ENCODE results near the gene OTUB2. TPM values are rescaled to one million over a fixed set of nuclear protein-coding genes. Genes with fewer than 3 reads are reported as not detected.

OTUB2 gene
- total and polyA plus RNA-seq, 11 donors, result 0.09 to 0.60 (median 0.38) TPM

DNA sequence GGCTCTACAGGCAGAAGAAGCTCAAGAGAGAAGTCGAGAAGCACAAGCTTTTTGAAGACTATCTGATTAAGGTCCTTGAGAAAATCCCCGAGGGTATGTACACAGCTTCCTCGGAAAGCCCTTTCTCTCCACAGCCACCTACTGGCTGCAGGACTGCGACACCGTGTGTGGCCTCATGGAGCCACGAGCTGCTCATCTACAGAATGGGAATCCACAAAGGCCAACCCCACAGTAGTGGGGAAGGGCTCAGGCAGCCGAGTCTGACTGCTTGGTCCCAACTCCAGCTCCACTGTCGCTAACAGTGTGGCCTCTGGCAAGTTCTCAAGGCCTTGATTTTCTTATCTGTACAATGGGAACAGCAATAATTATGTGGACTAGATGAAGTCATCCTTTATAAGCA, 26.6 kb upstream of the OTUB2 start:
- DNase-seq, result no peak
- no peak overlapping the region for H3K4me3 ChIP-seq
- peaks cover 0 to 4% (median 0%) of the 10 kb centered on the region in 9 donors for H3K27me3 ChIP-seq
- TF ChIP-seq, protein P1, sequence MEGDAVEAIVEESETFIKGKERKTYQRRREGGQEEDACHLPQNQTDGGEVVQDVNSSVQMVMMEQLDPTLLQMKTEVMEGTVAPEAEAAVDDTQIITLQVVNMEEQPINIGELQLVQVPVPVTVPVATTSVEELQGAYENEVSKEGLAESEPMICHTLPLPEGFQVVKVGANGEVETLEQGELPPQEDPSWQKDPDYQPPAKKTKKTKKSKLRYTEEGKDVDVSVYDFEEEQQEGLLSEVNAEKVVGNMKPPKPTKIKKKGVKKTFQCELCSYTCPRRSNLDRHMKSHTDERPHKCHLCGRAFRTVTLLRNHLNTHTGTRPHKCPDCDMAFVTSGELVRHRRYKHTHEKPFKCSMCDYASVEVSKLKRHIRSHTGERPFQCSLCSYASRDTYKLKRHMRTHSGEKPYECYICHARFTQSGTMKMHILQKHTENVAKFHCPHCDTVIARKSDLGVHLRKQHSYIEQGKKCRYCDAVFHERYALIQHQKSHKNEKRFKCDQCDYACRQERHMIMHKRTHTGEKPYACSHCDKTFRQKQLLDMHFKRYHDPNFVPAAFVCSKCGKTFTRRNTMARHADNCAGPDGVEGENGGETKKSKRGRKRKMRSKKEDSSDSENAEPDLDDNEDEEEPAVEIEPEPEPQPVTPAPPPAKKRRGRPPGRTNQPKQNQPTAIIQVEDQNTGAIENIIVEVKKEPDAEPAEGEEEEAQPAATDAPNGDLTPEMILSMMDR (IDR thresholded peaks at IDR 0.05), result no peak
- TF ChIP-seq POLR2A (IDR thresholded peaks at IDR 0.05), result no peak
- peaks cover 0 to 50% (median 19%) of the 10 kb centered on the region in 12 donors for H3K4me1 ChIP-seq
- no peak for ATAC-seq
- H3K27ac ChIP-seq, result no peak overlapping the region
- intact Hi-C loops (cut with DNase I), result loop anchor here in 3 of 10 donors (5.0 to 10.0 kb wide), 3 partner anchors 37 to 345 kb away; no protein-coding TSS in a partner anchor
- WGBS, 4 donors, result 63 to 74% (median 65%) methylated on average over 8 of the region's 8 CpGs
- H3K36me3 ChIP-seq, result no peaks in the 10 kb centered on the region
- H3K9me3 ChIP-seq, result no peaks in the 10 kb centered on the region

DNA sequence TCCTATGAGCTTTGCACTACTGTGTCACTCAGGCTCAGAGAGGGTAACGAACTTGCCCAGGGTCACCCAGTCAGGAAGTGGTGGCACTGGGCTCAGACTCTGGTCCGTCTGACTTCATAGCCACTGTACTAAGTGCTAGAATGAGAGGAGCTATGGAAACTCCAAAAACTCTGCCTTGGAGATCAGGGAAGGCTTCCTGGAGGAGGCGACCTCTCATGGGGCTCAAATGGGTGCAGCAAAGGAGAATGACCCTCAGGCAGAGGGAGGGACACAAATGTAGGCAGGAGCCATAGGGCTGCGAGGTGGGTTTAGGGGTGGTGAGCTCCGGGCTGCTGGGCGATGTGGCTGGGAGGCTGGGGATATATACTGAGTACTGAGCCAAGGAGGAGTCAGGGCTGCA, 25.9 kb upstream of the OTUB2 start:
- no peak for TF ChIP-seq POLR2A (IDR thresholded peaks at IDR 0.05)
- TF ChIP-seq, protein P1 (IDR thresholded peaks at IDR 0.05), result no peak
- no peak for ATAC-seq
- DNase-seq, result no peak
- Histone ChIP-seq H3K27me3 (peaks cover 0 to 4% (median 0%) of the 10 kb centered on the region in 9 donors), H3K36me3 (no peaks in the 10 kb centered on the region), H3K4me3 (no peak overlapping the region), H3K27ac (no peak overlapping the region), H3K9me3 (no peaks in the 10 kb centered on the region), H3K4me1 (peaks cover 0 to 43% (median 19%) of the 10 kb centered on the region in 12 donors)
- intact Hi-C loops (cut with DNase I), result loop anchor here in 6 of 10 donors (2.0 to 10.0 kb wide), 4 partner anchors 58 to 345 kb away; no protein-coding TSS in a partner anchor
- WGBS, 4 donors, result 83 to 88% (median 85%) methylated on average over 6 of the region's 6 CpGs

DNA sequence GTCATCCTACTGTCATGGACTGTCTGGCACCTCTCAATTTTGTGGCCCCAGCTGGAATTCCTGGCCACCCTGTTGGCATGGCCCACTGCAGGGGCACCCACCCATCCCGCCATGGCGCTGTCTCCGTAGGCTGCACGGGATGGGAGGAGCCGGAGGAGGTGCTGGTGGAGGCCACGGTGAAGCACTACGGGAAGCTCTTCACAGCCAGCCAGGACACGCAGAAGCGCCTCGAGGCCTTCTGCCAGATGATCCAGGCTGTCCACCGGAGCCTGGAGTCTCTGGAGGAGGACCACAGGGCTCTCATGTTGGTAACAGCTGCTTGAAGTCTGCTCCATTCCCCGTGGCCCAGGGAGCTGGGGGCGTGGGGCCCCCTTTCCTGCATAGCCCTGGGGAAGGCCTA, 25.1 kb upstream of the OTUB2 start:
- no peak for DNase-seq
- TF ChIP-seq, protein P1 (IDR thresholded peaks at IDR 0.05), result no peak
- TF ChIP-seq POLR2A (IDR thresholded peaks at IDR 0.05), result no peak
- Histone ChIP-seq H3K27me3 (peaks cover 0 to 4% (median 0%) of the 10 kb centered on the region in 9 donors), H3K4me3 (no peak overlapping the region), H3K9me3 (no peaks in the 10 kb centered on the region), H3K27ac (peak overlapping the region in 1 of 12 donors; percentile 43), H3K4me1 (peaks cover 0 to 38% (median 14%) of the 10 kb centered on the region in 12 donors), H3K36me3 (no peaks in the 10 kb centered on the region)
- intact Hi-C loops (cut with DNase I), result loop anchor here in 9 of 10 donors (1.0 to 10.0 kb wide), 8 partner anchors 25 to 346 kb away; partner anchors contain the start of gene ASB2 (in 1 of the 9)
- WGBS, 4 donors, result 53 to 68% (median 64%) methylated on average over 6 to 13 of the region's 13 CpGs
- no peak for ATAC-seq

DNA sequence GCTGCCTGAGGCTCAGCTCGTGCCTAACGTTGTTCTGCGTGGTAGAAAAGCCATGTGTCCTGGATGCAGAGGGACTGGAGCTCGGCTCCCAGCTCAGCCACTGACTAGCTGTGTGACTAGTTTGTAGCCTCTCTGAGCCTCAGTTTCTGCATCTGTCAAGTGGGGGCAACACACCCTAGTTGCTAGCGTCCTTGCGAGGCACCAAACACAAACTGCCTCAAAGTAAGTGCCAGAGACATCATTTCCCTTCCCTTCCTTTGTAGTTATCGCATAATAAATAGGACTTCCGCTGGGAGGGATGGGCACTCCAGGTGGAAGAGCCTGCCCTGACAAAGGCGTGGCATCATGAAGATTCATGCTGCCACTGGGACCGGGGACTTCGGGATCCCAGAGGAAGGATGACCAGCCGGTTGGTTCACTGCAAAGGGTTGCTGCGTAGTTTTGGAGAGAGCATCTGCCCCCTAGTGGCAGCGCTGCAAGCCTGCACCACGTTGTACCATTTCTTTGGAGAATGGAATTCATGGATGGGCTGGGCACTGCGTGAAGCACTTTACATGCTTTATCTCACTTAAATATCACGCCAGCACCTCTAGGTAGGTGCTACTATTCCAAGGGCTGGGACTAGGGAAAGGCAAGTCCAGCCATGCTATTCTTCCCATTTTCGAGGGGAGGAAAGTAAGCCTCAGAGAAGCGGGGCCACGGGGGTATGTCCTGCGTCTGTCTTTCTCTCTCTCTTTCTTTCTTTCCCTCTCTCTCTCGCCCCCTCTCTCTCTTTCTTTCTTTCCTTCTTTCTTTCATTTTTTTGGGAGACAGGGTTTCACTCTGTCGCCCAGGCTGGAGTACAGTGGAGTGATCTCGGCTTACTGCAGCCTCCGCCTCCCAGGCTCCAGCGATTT, 24.4 kb upstream of the OTUB2 start:
- intact Hi-C loops (cut with DNase I), result loop anchor here (1.0 to 10.0 kb wide), 9 partner anchors 25 to 347 kb away; partner anchors contain the start of gene ASB2 (in 1 of the 10)
- DNase-seq, result peak in 4 of 5 donors; percentile 52 to 66 (median 60)
- H3K27ac ChIP-seq, result peak overlapping the region in 1 of 12 donors; percentile 43

More for the DNA sequence above, 24.4 kb upstream of the OTUB2 start:
- no peak for TF ChIP-seq POLR2A (IDR thresholded peaks at IDR 0.05)
- TF ChIP-seq, protein P1 (IDR thresholded peaks at IDR 0.05), result peak; percentile 89 to 98 (median 96)
- 40 to 45% (median 43%) methylated on average over 19 to 26 of the region's 26 CpGs for WGBS, 4 donors
- no peaks in the 10 kb centered on the region for H3K36me3 ChIP-seq
- peak; percentile 68 to 79 (median 76) for ATAC-seq
- no peaks in the 10 kb centered on the region for H3K9me3 ChIP-seq
- peaks cover 0 to 4% (median 0%) of the 10 kb centered on the region in 9 donors for H3K27me3 ChIP-seq
- H3K4me3 ChIP-seq, result no peak overlapping the region
- peaks cover 0 to 30% (median 10%) of the 10 kb centered on the region in 12 donors for H3K4me1 ChIP-seq
